Activated B cell treated with CpG ODN at 0.5 μM for 24 hours (primary cell): ENCODE results near the gene AURKB. TPM values are rescaled to one million over a fixed set of nuclear protein-coding genes. Genes with fewer than 3 reads are reported as not detected.
A peak's percentile ranks its signal among the peaks of the same experiment; 100 is the strongest.

Experiments
- ATAC-seq: fragments of 200-7000 bp; cut with Tn5 transposase; one replicate; pipeline ENCODE4 v1.10.0; 2021; ENCODE audit warnings: low read depth, mild to moderate bottlenecking, moderate library complexity
- CTCF ChIA-PET: fragments of 350-600 bp; sonication (Branson Sonifier 250); formaldehyde crosslinking; loops from one replicate; lab custom pipeline; 2021; ENCODE audit warnings: antibody characterized with exemption; lab: Charles Lee
- POLR2A ChIA-PET: fragments of 350-600 bp; sonication (Branson Sonifier 250); formaldehyde crosslinking; loops from one replicate; lab custom pipeline; 2021; ENCODE audit warnings: antibody characterized with exemption; lab: Charles Lee
- DNase-seq: peaks from one replicate; pipeline ENCODE4 v3.0.0; 2022
- H3K27ac Mint-ChIP-seq: one replicate; pipeline ENCODE4 v1.8.0; 2020; ENCODE audit warnings: mixed read lengths
- H3K27me3 Mint-ChIP-seq: one replicate; pipeline ENCODE4 v1.8.0; 2021; ENCODE audit warnings: mixed read lengths
- H3K36me3 Mint-ChIP-seq: one replicate; pipeline ENCODE4 v1.8.0; 2021; ENCODE audit warnings: low read depth, mixed read lengths
- H3K4me1 Mint-ChIP-seq: one replicate; pipeline ENCODE4 v1.8.0; 2021; ENCODE audit warnings: mixed read lengths
- H3K4me3 Mint-ChIP-seq: one replicate; pipeline ENCODE4 v1.8.0; 2020; ENCODE audit warnings: mild to moderate bottlenecking, mixed read lengths
- H3K9me3 Mint-ChIP-seq: one replicate; pipeline ENCODE4 v1.8.0; 2020; ENCODE audit warnings: mixed read lengths
- intact Hi-C: fragments of 100-400 bp; cut with micrococcal nuclease; formaldehyde crosslinking; loops from one replicate; pipeline ENCODE4 v1.15.1; 2024
- total RNA-seq: library from RNA; stranded (reverse); gene quantifications from 2 replicates; pipeline ENCODE4 v1.2.3, GENCODE V29; 2022
- TF ChIP-seq, protein P1 (sequence below): fragments of 200-600 bp; IDR thresholded peaks from one replicate; pipeline ENCODE4 v1.8.0; 2022; ENCODE audit warnings: antibody characterized with exemption, mild to moderate bottlenecking

Gene AURKB
- total RNA-seq, 1 donor from 2014 or later, result 3.0 TPM

DNA sequence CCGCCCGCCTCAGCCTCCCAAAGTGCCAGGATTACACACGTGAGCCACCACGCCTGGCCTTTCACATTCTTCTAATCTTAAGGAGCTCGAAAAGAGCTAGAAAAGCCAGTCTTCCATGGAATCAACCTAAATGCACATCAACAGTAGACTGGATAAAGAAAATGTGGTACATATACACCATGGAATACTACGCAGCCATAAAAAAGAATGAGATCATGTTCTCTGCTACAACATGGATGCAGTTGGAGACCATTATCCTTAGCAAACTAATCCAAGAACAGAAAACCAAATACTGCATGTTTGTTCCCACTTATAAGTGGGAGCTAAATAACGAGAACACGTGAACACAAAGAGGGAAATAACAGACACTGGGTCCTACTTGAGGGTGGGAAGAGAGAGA is 34.4 kb upstream of the AURKB start:
- intact Hi-C loops, result no loop called here
- Mint-ChIP-seq H3K36me3 (peaks cover 62% of the 10 kb centered on the region), H3K4me1 (peaks cover 44% of the 10 kb centered on the region)

DNA sequence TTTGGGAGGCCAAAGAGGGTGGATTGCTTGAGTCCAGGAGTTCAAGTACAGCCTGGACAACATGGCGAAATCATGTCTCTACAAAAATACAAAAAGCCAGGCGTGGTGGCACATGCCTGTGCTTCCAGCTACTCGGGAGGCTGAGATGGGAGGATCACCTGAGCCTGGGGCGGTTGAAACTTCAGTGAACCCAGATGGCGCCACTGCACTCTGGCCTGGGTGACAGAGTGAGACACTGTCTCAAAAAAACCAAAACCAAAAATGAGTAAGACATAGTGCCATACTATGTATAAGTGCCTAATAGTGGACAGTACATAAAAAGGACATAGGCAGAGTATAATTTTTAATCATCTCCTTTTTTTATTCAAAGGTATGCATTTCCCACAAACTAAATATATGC is 33.5 kb upstream of the AURKB start:
- H3K4me1 Mint-ChIP-seq, result peaks cover 35% of the 10 kb centered on the region
- ATAC-seq (no peak), DNase-seq (no peak)
- H3K27me3 Mint-ChIP-seq, result no peaks in the 10 kb centered on the region
- intact Hi-C loops, result no loop called here
- TF ChIP-seq, protein P1, sequence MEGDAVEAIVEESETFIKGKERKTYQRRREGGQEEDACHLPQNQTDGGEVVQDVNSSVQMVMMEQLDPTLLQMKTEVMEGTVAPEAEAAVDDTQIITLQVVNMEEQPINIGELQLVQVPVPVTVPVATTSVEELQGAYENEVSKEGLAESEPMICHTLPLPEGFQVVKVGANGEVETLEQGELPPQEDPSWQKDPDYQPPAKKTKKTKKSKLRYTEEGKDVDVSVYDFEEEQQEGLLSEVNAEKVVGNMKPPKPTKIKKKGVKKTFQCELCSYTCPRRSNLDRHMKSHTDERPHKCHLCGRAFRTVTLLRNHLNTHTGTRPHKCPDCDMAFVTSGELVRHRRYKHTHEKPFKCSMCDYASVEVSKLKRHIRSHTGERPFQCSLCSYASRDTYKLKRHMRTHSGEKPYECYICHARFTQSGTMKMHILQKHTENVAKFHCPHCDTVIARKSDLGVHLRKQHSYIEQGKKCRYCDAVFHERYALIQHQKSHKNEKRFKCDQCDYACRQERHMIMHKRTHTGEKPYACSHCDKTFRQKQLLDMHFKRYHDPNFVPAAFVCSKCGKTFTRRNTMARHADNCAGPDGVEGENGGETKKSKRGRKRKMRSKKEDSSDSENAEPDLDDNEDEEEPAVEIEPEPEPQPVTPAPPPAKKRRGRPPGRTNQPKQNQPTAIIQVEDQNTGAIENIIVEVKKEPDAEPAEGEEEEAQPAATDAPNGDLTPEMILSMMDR, result no peak
- peak overlapping the region; percentile 53 for H3K27ac Mint-ChIP-seq
- H3K9me3 Mint-ChIP-seq, result no peaks in the 10 kb centered on the region
- ChIA-PET CTCF (no interaction called here), POLR2A (interaction anchor here (1.2 to 7.4 kb wide), 3 partner anchors 19 to 105 kb away, joined by 3 to 413 read pairs (median 122); no protein-coding TSS in a partner anchor)
- H3K36me3 Mint-ChIP-seq, result peaks cover 64% of the 10 kb centered on the region
- H3K4me3 Mint-ChIP-seq, result no peak overlapping the region

More for the DNA sequence above, 34.4 kb upstream of the AURKB start:
- TF ChIP-seq, protein P1, result no peak
- Mint-ChIP-seq H3K27ac (no peak overlapping the region), H3K4me3 (no peak overlapping the region), H3K9me3 (no peaks in the 10 kb centered on the region), H3K27me3 (no peaks in the 10 kb centered on the region)
- ATAC-seq (no peak), DNase-seq (no peak)
- POLR2A ChIA-PET, result interaction anchor here (0.8 to 7.4 kb wide), 6 partner anchors 20 to 139 kb away, joined by 3 to 413 read pairs (median 4); partner anchors contain the start of genes BORCS6 and RANGRF
- CTCF ChIA-PET, result no interaction called here

DNA sequence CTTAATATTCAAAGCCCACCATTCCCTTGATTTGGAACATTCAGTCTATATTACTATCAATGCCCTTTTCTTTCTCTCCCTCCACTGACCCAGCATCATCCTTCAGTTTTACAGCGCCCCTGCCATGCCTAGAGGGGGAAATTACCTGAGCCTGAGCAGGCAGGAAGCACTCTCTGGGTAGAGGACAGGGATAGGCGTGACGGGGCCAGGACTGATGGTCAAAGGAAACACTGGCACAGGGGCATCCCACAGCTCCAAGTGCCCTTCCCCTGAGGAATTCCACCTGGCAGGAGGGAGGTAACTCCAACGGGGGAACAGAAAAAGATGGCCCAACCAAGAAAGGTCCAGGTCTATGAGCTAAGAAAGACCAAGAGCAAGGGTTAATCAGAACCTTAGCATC is 27.5 kb upstream of the AURKB start:
- ChIA-PET POLR2A (interaction anchor here (0.8 to 1.5 kb wide), 4 partner anchors 9 to 16 kb away, joined by 4 to 9 read pairs (median 6); partner anchors contain the start of genes CTC1 and PFAS), CTCF (interaction anchor here (1.3 kb wide), 1 partner anchor 9 kb away, joined by 3 read pairs; no protein-coding TSS in a partner anchor)
- no peak for DNase-seq
- no peak for ATAC-seq
- intact Hi-C loops, result no loop called here
- peaks cover 6% of the 10 kb centered on the region for H3K4me1 Mint-ChIP-seq
- H3K4me3 Mint-ChIP-seq, result no peak overlapping the region
- peaks cover 77% of the 10 kb centered on the region for H3K36me3 Mint-ChIP-seq
- no peaks in the 10 kb centered on the region for H3K27me3 Mint-ChIP-seq
- no peaks in the 10 kb centered on the region for H3K9me3 Mint-ChIP-seq
- no peak overlapping the region for H3K27ac Mint-ChIP-seq
- TF ChIP-seq, protein P1, result no peak

DNA sequence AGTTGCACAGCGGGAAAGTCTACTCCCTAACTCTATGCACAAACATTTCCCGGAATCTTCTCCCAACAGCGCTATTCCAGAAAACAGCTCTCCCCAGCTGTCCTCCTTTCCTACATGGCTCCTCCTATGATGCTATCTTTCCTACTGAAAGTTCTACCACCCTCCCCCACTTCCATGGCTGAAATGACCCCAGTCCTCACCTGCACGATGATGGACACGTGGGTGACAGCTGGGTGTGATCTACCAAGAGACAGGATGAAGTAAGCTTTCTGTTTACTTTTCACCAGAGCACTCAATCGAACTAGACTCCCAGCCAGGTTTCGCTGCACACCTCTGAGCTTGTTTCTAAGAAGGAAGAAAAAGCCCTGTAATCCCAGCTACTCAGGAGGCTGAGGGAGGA is 26.8 kb upstream of the AURKB start:
- DNase-seq (no peak), ATAC-seq (no peak)
- H3K27me3 Mint-ChIP-seq, result no peaks in the 10 kb centered on the region
- CTCF ChIA-PET, result interaction anchor here (1.3 kb wide), 1 partner anchor 10 kb away, joined by 3 read pairs; no protein-coding TSS in a partner anchor
- intact Hi-C loops, result no loop called here
- TF ChIP-seq, protein P1, result no peak
- H3K9me3 Mint-ChIP-seq, result no peaks in the 10 kb centered on the region
- peaks cover 79% of the 10 kb centered on the region for H3K36me3 Mint-ChIP-seq
- peaks cover 2% of the 10 kb centered on the region for H3K4me1 Mint-ChIP-seq
- H3K4me3 Mint-ChIP-seq, result no peak overlapping the region
- POLR2A ChIA-PET, result interaction anchor here (0.6 to 1.5 kb wide), 5 partner anchors 10 to 321 kb away, joined by 4 to 13 read pairs (median 9); partner anchors contain the start of genes PFAS and RNF227
- H3K27ac Mint-ChIP-seq, result no peak overlapping the region

DNA sequence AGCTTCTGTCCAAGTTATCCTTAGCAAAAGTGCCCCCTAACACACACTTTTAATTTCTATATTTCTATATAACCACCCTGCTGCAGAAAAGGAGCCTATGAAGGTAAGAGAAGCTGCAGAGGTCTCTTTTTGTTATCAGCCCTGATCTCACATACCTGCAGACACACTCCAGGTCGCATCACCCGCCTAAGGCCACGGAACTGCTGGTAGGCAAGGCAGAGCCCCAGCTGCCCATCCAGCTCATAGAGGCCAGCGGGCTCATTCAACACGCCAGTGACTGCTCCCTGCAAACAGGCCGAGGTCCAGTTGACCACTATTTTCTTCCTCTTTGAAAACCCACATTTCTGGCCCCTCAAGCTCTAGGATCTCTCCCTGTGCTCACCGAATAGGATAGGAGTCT is 25.3 kb upstream of the AURKB start:
- ChIA-PET POLR2A (interaction anchor here (1.3 to 1.5 kb wide), 3 partner anchors 10 to 13 kb away, joined by 3 to 4 read pairs (median 4); partner anchors contain the start of gene CTC1), CTCF (interaction anchor here (0.6 kb wide), 1 partner anchor 365 kb away, joined by 4 read pairs; no protein-coding TSS in a partner anchor)
- no peak overlapping the region for H3K4me3 Mint-ChIP-seq
- ATAC-seq (no peak), DNase-seq (no peak)
- H3K4me1 Mint-ChIP-seq, result peaks cover 2% of the 10 kb centered on the region
- no peaks in the 10 kb centered on the region for H3K27me3 Mint-ChIP-seq
- H3K9me3 Mint-ChIP-seq, result no peaks in the 10 kb centered on the region
- H3K27ac Mint-ChIP-seq, result no peak overlapping the region
- intact Hi-C loops, result no loop called here
- peaks cover 85% of the 10 kb centered on the region for H3K36me3 Mint-ChIP-seq
- TF ChIP-seq, protein P1, result no peak
